ENCODE measurements around the gene INPP5J.

DNA sequence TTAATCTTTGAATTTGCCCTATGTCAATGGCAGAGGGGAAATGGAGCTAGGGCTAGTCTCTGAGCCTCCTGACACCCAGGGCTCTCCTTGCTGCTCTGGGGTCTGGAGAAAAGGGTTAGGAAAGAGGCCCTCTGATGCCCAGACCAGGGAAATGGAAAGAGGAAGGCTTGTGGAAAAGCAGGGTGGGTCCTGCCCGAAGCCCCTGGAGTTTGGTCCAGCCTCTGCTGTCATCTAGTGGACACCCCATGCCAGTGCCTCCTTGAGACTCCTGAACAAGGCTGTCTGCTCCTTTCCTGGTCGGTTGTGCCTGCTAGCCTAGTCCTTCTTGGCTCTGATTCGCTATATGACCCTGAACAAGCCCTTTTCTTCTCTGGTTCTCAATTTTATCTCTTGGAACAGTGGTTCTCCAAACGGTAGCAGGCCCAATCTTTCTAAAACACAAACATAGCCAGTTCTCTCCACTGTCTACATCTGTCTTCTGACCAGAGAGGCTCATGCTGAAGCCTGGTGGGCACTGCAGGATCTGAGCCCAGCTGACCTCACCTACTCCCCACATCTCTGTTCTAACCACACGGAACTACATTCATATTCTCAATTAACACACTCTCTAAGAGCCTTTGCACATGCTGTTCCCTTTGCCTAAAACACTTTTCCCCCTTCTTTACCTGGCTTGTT, 26.3 kb downstream of the INPP5J start:
- TF ChIP-seq EZH2 (conservative IDR thresholded peaks at IDR 0.05; ENCODE audit: low read depth, low read length) (no peak), NFE2L2 (IDR thresholded peaks at IDR 0.05; ENCODE audit: low read length) (no peak)
- TF ChIP-seq, protein P1, sequence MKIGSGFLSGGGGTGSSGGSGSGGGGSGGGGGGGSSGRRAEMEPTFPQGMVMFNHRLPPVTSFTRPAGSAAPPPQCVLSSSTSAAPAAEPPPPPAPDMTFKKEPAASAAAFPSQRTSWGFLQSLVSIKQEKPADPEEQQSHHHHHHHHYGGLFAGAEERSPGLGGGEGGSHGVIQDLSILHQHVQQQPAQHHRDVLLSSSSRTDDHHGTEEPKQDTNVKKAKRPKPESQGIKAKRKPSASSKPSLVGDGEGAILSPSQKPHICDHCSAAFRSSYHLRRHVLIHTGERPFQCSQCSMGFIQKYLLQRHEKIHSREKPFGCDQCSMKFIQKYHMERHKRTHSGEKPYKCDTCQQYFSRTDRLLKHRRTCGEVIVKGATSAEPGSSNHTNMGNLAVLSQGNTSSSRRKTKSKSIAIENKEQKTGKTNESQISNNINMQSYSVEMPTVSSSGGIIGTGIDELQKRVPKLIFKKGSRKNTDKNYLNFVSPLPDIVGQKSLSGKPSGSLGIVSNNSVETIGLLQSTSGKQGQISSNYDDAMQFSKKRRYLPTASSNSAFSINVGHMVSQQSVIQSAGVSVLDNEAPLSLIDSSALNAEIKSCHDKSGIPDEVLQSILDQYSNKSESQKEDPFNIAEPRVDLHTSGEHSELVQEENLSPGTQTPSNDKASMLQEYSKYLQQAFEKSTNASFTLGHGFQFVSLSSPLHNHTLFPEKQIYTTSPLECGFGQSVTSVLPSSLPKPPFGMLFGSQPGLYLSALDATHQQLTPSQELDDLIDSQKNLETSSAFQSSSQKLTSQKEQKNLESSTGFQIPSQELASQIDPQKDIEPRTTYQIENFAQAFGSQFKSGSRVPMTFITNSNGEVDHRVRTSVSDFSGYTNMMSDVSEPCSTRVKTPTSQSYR (CRISPR knock-in tag; IDR thresholded peaks at IDR 0.05; ENCODE audit: borderline replicate concordance), result no peak
- TF ChIP-seq, protein P2, sequence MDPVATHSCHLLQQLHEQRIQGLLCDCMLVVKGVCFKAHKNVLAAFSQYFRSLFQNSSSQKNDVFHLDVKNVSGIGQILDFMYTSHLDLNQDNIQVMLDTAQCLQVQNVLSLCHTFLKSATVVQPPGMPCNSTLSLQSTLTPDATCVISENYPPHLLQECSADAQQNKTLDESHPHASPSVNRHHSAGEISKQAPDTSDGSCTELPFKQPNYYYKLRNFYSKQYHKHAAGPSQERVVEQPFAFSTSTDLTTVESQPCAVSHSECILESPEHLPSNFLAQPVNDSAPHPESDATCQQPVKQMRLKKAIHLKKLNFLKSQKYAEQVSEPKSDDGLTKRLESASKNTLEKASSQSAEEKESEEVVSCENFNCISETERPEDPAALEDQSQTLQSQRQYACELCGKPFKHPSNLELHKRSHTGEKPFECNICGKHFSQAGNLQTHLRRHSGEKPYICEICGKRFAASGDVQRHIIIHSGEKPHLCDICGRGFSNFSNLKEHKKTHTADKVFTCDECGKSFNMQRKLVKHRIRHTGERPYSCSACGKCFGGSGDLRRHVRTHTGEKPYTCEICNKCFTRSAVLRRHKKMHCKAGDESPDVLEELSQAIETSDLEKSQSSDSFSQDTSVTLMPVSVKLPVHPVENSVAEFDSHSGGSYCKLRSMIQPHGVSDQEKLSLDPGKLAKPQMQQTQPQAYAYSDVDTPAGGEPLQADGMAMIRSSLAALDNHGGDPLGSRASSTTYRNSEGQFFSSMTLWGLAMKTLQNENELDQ (CRISPR knock-in tag; IDR thresholded peaks at IDR 0.05; ENCODE audit: borderline replicate concordance), result no peak
- TF ChIP-seq, protein P3, sequence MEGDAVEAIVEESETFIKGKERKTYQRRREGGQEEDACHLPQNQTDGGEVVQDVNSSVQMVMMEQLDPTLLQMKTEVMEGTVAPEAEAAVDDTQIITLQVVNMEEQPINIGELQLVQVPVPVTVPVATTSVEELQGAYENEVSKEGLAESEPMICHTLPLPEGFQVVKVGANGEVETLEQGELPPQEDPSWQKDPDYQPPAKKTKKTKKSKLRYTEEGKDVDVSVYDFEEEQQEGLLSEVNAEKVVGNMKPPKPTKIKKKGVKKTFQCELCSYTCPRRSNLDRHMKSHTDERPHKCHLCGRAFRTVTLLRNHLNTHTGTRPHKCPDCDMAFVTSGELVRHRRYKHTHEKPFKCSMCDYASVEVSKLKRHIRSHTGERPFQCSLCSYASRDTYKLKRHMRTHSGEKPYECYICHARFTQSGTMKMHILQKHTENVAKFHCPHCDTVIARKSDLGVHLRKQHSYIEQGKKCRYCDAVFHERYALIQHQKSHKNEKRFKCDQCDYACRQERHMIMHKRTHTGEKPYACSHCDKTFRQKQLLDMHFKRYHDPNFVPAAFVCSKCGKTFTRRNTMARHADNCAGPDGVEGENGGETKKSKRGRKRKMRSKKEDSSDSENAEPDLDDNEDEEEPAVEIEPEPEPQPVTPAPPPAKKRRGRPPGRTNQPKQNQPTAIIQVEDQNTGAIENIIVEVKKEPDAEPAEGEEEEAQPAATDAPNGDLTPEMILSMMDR (CRISPR knock-in tag; IDR thresholded peaks at IDR 0.05), result peak; percentile 96
